Kidney (tissue), 14 donors: ENCODE results near the gene B4GALNT1. TPM values are rescaled to one million over a fixed set of nuclear protein-coding genes. Genes with fewer than 3 reads are reported as not detected.

Experiments used
- DNase-seq, 5 donors: peaks; one replicate each; pipeline ENCODE4 v3.0.0-alpha.2; 2013 to 2020
- FAIRE-seq: peaks from 2 replicates; lab custom pipeline; 2012; peaks lifted over from hg19 to GRCh38; lab: Jason Lieb, UNC
- H3K27ac ChIP-seq, 2 donors: one replicate each; pipeline ENCODE4 v1.7.0; 2013; ENCODE audit warnings: low read depth in 2 of 2, low read length in 2 of 2, inconsistent platforms in 1 of 2
- H3K27me3 ChIP-seq: one replicate; pipeline ENCODE4 v1.7.1; 2013; ENCODE audit warnings: low read length, inconsistent platforms; ENCODE audit not compliant: control insufficient read depth, insufficient read depth
- H3K36me3 ChIP-seq, 3 donors: one replicate each; pipeline versions ENCODE4 v1.7.0 to v1.7.1; 2013; ENCODE audit warnings: low read length in 3 of 3, control low read depth in 1 of 3, inconsistent platforms in 1 of 3; ENCODE audit not compliant: insufficient read depth in 3 of 3, control insufficient read depth in 2 of 3
- H3K4me1 ChIP-seq, 3 donors: one replicate each; pipeline versions ENCODE4 v1.7.0 to v1.7.1; 2013; ENCODE audit warnings: low read length in 3 of 3, inconsistent platforms in 1 of 3, low read depth in 1 of 3; ENCODE audit not compliant: control insufficient read depth in 2 of 3, insufficient read depth in 2 of 3
- H3K4me3 ChIP-seq, 3 donors: one replicate each; pipeline versions ENCODE4 v1.7.0 to v1.8.1; 2013; ENCODE audit warnings: low read length in 3 of 3, control low read depth in 1 of 3, inconsistent platforms in 1 of 3
- H3K9ac ChIP-seq, 3 donors: one replicate each; pipeline versions ENCODE4 v1.7.0 to v1.7.1; 2013; ENCODE audit warnings: low read length in 3 of 3, control low read depth in 1 of 3, inconsistent platforms in 1 of 3
- H3K9me3 ChIP-seq, 3 donors: one replicate each; pipeline versions ENCODE4 v1.7.0 to v1.7.1; 2013; ENCODE audit warnings: low read length in 3 of 3, control low read depth in 1 of 3, inconsistent platforms in 1 of 3; ENCODE audit not compliant: control insufficient read depth in 2 of 3, insufficient read depth in 1 of 3
- CTCF ChIP-seq: IDR thresholded peaks from 3 replicates; pipeline ENCODE4 v1.5.1; 2012; ENCODE audit warnings: mild to moderate bottlenecking, moderate library complexity, borderline replicate concordance; ENCODE audit not compliant: insufficient read depth; ENCODE audit errors: extremely low read depth
- intact Hi-C: fragments of 100-400 bp; cut with DNase I; formaldehyde crosslinking; loops from one replicate; pipeline ENCODE4 v1.11.1; 2022
- polyA plus RNA-seq: library from polyadenylated mRNA; stranded (reverse); fragments of 350-450 nt; fragmentation: Illumina TruSeq; extraction: RNeasy Lipid Tissue Mini Kit (QIAGEN cat#74804); gene quantifications from one replicate; pipeline ENCODE4 v1.2.3, GENCODE V29; 2014; ENCODE audit warnings: low read depth, low replicate concordance; ENCODE audit not compliant: insufficient read depth
- total RNA-seq: library from RNA; stranded (reverse); fragmentation: NEBNext Ultra II Directional; extraction: Animal tissue kit (Norgen Biotek cat#: 25700); gene quantifications from one replicate; pipeline ENCODE4 v1.2.1, GENCODE V29; 2021
- donor health status: control.
- donor health status: control.
- donor health status: control.
- donor health status: control.
- donor health status: control.
- donor health status: DM: yes; HTN: yes; CAD: no.
- donor health status: Normal renal cell carcinoma (clear cell type).

The B4GALNT1 gene
- total and polyA plus RNA-seq, 2 donors from 2014 or later = 1.6 to 2.0 TPM

GRCh38 chr12:57627501-57628279 lies 5.3 kb downstream of the B4GALNT1 start:
- no peak for TF ChIP-seq CTCF
- Histone ChIP-seq H3K27me3 (peaks cover 53% of the 10 kb centered on the region), H3K36me3 (no peaks in the 10 kb centered on the region), H3K27ac (no peak overlapping the region), H3K9ac (no peak overlapping the region), H3K4me3 (no peak overlapping the region), H3K4me1 (peaks cover 0 to 4% (median 0%) of the 10 kb centered on the region in 3 donors), H3K9me3 (no peaks in the 10 kb centered on the region)
- FAIRE-seq (no peak), DNase-seq (peak in 4 of 5 donors; percentile 31 to 78 (median 46))
- intact Hi-C loops = no loop called here

- H3K9me3 ChIP-seq = no peaks in the 10 kb centered on the region
- TF ChIP-seq CTCF = no peak
- FAIRE-seq = no peak
These were observed 6.0 kb downstream of the B4GALNT1 start for GRCh38 chr12:57626921-57627445.

GRCh38 chr12:57626111-57626920 lies 6.7 kb downstream of the B4GALNT1 start:
- no peak for TF ChIP-seq CTCF
- peaks cover 0 to 12% (median 4%) of the 10 kb centered on the region in 3 donors for H3K4me1 ChIP-seq
- no peaks in the 10 kb centered on the region for H3K9me3 ChIP-seq
- intact Hi-C loops = no loop called here
- no peak overlapping the region for H3K27ac ChIP-seq
- H3K36me3 ChIP-seq = no peaks in the 10 kb centered on the region
- H3K9ac ChIP-seq = no peak overlapping the region
- peaks cover 58% of the 10 kb centered on the region for H3K27me3 ChIP-seq
- no peak overlapping the region for H3K4me3 ChIP-seq
- no peak for FAIRE-seq
- peak in 2 of 5 donors; percentile 42 to 65 for DNase-seq

More at GRCh38 chr12:57626921-57627445, 6.0 kb downstream of the B4GALNT1 start:
- Histone ChIP-seq H3K36me3 (no peaks in the 10 kb centered on the region), H3K4me1 (peaks cover 0 to 5% (median 0%) of the 10 kb centered on the region in 3 donors), H3K4me3 (no peak overlapping the region), H3K27me3 (peaks cover 57% of the 10 kb centered on the region), H3K9ac (no peak overlapping the region), H3K27ac (no peak overlapping the region)
- intact Hi-C loops = no loop called here
- peak in 1 of 5 donors; percentile 17 for DNase-seq
